HG03095 (cell line): ENCODE measurements around the gene CPNE5.

ENCODE experiments used
- ATAC-seq: cut with Tn5 transposase; IDR thresholded peaks from one replicate; pipeline ENCODE4 v1.9.1; 2021; ENCODE audit warnings: moderate library complexity; ENCODE audit not compliant: unreplicated experiment

The CPNE5 gene

DNA sequence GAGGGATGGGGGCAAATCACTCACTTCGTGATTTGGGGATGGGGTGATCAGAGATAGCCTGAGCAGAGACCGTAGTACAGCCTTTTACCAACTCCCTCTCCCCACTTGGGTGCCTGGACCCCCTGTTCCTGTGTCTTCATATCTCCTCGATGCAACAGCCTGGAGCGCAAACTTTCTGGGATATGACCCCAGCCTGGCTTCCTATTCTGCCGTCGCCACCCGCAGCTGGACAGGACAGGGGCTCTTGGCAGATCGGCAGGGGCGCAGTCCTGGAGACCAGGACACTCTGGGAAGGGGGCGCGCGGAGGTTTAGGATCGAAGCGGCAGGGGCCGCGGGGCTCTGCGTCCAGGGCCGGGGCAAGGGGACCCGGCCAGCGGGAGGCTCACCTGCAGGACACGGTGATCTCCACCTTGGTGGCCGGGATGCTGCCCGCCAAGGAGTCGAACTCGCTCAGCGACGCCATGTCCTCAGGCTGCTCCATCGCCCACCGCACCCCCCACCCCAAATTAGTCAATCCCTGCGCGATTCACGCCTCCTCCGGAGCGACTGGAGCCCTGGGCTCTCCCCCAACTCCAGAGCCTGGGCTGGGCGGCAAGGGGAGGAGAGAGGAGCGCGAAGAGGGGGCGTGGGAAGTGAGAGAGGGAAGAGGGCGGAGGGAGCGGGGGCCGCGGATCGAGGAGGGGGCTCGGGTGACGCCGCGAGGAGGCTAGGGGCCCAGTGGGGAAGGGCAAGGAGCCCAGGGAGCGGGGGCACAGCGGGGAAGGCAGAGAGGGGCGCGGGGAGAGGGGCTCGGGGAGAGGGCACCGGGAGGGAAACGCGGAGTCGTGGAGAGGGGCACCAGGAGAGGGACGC is at the start of gene CPNE5:
CPNE5 (minus strand) TSS at position 549 of the 853 bp plus-strand sequence; CDS start at position 482, 67 bp downstream.
- ATAC-seq: no peak

- ATAC-seq: no peak
Observed at GRCh38 chr6:36888115-36888643, 48.9 kb upstream of the CPNE5 start.

DNA sequence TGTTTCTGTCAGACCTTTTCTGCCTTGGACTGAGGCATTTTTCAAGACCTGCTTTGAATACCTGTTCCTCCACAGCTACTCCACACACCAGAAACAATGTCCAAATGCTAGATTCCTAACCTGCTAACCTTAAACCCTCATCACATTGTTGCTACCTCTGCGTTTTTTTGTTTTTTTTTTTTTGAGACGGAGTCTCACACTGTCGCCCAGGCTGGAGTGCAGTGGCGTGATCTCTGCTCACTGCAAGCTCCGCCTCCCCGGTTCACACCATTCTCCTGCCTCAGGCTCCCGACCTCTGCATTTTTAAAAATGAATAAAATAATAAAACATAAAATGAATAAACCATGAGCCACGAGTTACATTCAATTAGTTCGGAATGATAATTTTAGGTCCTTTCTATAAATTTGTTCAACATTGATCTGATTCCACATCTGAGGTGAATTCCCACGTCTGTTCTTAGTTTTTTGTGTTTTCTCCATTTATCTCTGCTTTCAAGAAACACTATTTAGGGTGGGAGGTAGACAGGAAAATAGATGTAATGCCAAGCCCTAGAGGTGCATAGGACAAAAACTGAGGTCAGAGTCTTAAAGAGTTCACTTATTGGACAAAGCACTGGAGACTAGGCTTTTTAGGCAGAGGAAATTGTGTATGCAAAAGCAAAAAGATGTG is 47.8 kb upstream of the CPNE5 start:
- ATAC-seq: no peak

- peak; percentile 94 for ATAC-seq
Observed at GRCh38 chr6:36885461-36886401, 46.5 kb upstream of the CPNE5 start, which contains the start of gene C6orf89. Gene C6orf89 (plus strand): TSS chr6:36885952. CDS start chr6:36899445, 13,493 bp downstream.

GRCh38 chr6:36884610-36885009 is 45.4 kb upstream of the CPNE5 start:
- ATAC-seq: no peak

DNA sequence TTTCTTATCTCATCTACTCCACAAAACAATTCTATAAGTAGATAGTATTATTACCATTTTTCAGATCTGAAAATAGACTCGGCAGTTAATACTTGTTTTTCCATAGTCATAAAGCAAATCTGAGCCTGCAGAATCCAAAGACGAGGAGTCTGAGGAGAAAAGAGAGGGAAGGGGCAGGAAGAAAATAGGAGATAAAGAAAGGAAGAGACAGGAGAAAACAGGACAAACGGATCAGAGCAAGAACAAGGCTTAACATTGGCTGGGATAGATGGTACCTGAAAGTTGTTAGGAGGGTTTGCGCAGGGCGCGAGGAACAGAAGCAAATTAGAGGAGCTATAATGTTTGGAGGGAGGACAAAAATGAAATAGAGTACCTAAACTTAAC is 36.0 kb upstream of the CPNE5 start:
- ATAC-seq: no peak

DNA sequence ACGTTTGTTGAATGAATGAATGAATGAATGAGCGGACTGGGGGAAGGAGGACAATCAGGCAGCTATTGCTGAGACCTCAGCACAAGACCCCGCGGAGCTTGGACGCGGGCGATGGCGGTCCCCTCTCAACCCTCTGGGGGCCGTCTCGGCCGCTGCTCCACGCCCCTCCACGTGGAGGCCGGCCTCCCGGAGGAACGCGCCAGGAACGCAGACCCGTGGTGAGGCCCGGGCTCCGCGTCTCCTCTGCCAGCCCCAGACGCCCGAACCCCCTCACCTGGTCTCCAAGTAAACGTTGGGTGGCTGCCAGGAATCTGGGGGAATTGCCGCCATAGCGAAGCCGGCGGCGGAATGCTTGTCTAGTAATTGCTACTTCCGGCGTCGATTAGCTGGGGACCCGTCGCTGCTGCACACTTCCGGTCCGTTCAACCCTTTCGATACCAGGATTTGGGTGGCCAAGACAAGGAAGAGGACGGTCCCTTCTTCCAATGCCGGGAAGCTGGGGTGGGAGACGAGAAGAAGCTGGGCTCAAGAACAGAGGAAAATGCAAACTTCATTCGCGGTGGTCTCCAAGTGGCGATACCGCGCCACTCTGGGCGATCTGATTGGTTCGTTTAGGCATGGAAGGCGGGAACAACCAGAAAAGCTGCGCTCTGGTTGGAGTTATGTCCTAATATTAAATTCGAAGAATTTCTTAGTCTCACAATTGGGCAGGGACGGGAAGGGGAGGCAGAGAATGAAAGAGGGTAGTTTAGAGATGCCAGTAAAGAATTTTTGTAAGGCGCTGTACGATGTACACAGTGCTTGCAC is 35.4 kb upstream of the CPNE5 start, which contains the start of gene PPIL1:
PPIL1 (minus strand) TSS at position 361 of the 807 bp plus-strand sequence; CDS start at position 330, 31 bp downstream.
- peak; percentile 82 for ATAC-seq

GRCh38 chr6:36873612-36874442 is 34.6 kb upstream of the CPNE5 start:
- ATAC-seq: no peak

DNA sequence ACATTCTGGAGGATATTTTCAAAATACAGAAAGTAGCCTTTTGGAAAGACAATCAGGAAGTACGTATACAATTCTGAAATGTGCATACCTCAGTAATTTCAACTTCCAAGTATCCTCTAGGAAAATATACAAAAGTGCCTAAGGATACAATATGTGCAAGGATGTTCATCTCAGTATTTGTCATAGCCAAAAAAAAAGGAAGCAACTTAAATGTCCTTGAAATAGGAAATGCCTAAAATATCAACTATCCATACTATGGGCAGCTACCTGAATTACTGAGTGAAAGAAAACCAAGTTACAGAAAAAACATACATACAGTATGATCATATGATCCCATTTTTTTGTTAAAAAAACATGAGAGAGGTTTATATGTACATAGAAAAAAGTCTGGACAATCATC is 33.9 kb upstream of the CPNE5 start:
- ATAC-seq: no peak

- no peak for ATAC-seq
Observed at GRCh38 chr6:36871686-36872085, 32.4 kb upstream of the CPNE5 start.

GRCh38 chr6:36867471-36868224 is 28.4 kb upstream of the CPNE5 start:
- no peak for ATAC-seq

- ATAC-seq: no peak
Observed at GRCh38 chr6:36865835-36866234, 26.6 kb upstream of the CPNE5 start.

- ATAC-seq: no peak
Observed at GRCh38 chr6:36863670-36864540, 24.7 kb upstream of the CPNE5 start.

DNA sequence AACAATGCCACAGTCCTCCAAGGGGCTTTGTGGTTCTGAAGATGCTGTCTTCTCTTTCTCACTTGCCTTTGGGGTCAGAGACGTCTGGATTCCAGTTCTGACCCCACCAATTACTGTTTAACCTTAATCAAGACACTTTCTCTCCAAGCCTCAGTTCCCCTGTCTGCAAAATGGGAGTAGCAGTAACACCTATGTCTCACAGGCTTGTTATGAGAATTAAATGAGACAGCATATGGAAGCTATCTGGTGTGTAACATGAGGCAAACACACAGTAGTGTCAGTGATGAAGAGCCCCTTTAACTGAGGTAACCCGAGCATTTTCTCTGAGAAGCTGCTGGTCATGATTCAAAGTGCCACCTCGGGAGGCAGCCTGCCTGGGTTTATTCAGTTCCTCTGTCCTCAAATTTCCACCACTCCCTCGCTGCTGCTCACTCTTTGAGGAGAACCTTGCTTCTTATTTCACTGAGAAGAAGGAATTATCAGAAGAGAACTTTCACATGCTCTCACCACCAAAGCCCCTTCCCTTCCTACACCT is 23.7 kb upstream of the CPNE5 start:
- ATAC-seq: no peak

DNA sequence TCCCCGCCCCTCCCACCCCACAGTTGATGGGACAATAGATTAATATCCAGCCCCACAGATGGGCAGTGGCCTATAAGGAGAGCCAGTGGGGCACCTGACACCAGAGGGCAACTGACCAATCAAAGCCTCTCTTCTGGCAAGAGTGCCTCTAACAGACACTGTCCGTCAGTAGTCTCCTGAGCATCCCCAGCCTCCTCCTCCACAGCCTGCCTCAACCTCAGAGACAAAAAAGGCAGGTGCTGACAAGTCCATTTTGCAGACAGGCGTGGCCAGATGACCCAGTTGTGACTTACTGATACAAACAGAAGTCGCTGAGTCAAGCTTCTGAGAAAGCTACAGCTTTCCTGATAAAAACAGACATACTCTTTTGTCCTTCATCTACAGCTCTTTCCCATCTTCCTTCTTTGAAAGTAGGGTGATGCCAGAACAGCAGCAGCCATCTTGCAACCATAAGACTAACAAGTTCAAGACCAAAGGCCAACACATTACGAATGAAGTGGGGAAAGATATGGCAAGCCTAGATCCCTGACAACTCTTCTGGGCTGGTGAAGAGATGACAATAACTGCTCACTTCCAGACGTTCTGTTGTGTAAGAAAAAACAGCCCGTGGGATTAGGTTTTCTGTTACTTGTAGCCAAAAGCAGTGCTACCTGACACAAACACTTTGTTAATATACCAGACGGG is 23.1 kb upstream of the CPNE5 start:
- no peak for ATAC-seq

GRCh38 chr6:36860126-36860525 is 20.9 kb upstream of the CPNE5 start:
- ATAC-seq: no peak
